Pancreas (tissue), 10 donors: ENCODE measurements around the gene PRELID3B. TPM values are rescaled to one million over a fixed set of nuclear protein-coding genes. Genes with fewer than 3 reads are reported as not detected.

ENCODE experiments used
- ATAC-seq, 4 donors: fragments of 200-7000 bp; cut with Tn5 transposase; one replicate each; pipeline versions ENCODE4 v1.8.0 to v1.9.1; 2020; ENCODE audit warnings: mild to moderate bottlenecking in 4 of 4, moderate library complexity in 4 of 4
- DNase-seq, 6 donors: peaks; one replicate each; pipeline ENCODE4 v3.0.0-alpha.2; 2020
- FAIRE-seq: peaks from 2 replicates; lab custom pipeline; 2012; peaks lifted over from hg19 to GRCh38; lab: Jason Lieb, UNC
- H3K27ac ChIP-seq, 4 donors: fragments of 200-600 bp; sonication (generic); 1 replicate in 3 of 4; 2 replicates in 1 of 4; pipeline versions ENCODE4 v1.5.0 to v1.8.0; 2020
- H3K27me3 ChIP-seq, 4 donors: fragments of 200-600 bp; one replicate each; pipeline ENCODE4 v1.8.0; 2021
- H3K36me3 ChIP-seq, 3 donors: fragments of 200-600 bp; sonication (generic) in 1 of 3; one replicate each; pipeline versions ENCODE4 v1.5.0 to v1.8.0; 2020 to 2021
- H3K4me1 ChIP-seq, 3 donors: fragments of 200-600 bp; one replicate each; pipeline ENCODE4 v1.8.0; 2021
- H3K4me3 ChIP-seq, 4 donors: fragments of 200-600 bp; sonication (generic) in 2 of 4; one replicate each; pipeline versions ENCODE4 v1.5.0 to v1.8.0; 2020 to 2021
- H3K9me3 ChIP-seq, 4 donors: fragments of 200-600 bp; one replicate each; pipeline ENCODE4 v1.8.0; 2021
- WGBS, 2 donors: extraction: QIAGEN DNeasy Blood & Tissue Kit; methylation state at CpG; one replicate each; pipeline ENCODE4 v1.1.7; 2013; 5-methylcytosine and 5-hydroxymethylcytosine counted together
- intact Hi-C, 3 donors: fragments of 100-400 bp; cut with DNase I; formaldehyde crosslinking; loops; one replicate each; pipeline versions ENCODE4 v1.11.1 to v1.14.2; 2022
- polyA plus RNA-seq, 2 donors: library from polyadenylated mRNA; stranded (reverse); fragments of 200-250 nt; gene quantifications; one replicate each; pipeline ENCODE4 v1.2.3, GENCODE V29; 2013
- total RNA-seq, 6 donors: library from RNA; stranded (reverse); fragmentation: NEBNext Ultra II Directional in 4 of 6; extraction: Animal tissue kit (Norgen Biotek cat#: 25700) in 4 of 6; gene quantifications; one replicate each; pipeline versions ENCODE4 v1.2.1 to v1.2.4, GENCODE V29; 2021 to 2023
- TF ChIP-seq, protein P1 (sequence below), 4 donors: fragments of 200-600 bp; sonication (generic) in 3 of 4; IDR thresholded peaks; one replicate each; pipeline versions ENCODE4 v1.5.0 to v1.8.0; 2021; ENCODE audit warnings: antibody characterized with exemption in 4 of 4
- donor health status: healthy with polysubstance abuse.
- donor health status: DM: no; HTN: no; CAD: no; lungs with moderate emphysema.
- donor health status: DM: no; HTN: no; CAD: no.
- donor health status: control.
- donor health status: control.
- donor health status: Bipolar disorder and iron deficiency.
- donor health status: DM: yes; HTN: yes; CAD: no.
- donor health status: DM: no; HTN: no; CAD: no.
- donor health status: DM: no; HTN: no; CAD: no.
- donor health status: DM: yes; HTN: yes; CAD: no.

The PRELID3B gene
- total RNA-seq (10 to 100 TPM; 12.6 to 23.2 (median 18.9) TPM), polyA plus RNA-seq (10 to 100 TPM in 1 of 2 donors, 1 to 10 TPM in 1; 8.4 to 24.9 TPM)

DNA sequence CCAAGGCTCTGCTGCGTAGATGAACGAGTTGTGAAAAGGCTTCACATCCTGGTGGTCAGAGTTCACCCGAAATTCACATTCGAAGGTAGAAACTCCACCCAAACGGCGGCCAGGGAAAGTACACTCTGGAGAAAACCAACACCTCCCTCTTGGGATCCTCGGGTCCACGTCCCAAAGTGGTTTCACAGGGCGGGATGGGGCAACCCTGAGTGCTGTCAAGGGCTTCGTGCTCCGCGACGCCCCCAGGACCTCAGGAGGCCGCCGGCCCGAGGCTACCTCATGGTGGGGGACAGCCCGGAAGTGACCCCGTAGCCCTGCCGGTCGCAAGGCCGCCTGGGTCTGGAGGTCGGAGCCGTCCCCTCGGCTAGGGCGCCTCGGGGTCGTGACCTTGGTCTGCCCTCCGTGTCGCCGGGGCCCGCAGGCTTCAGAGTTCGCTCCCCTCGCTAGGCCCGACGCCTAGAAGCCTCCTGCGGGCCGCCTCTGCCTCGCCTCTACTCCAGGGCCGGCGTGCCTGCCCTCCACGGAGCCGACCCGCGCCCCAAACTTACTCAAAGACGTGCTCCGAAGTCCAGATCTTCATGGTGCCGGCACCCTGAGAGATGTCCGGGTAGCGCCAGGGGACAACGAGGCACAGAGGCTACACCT, at the start of gene PRELID3B:
Gene PRELID3B (minus strand): TSS at position 636 of the 645 bp plus-strand sequence. CDS start 56 bp downstream, at position 580.
- TF ChIP-seq, protein P1, sequence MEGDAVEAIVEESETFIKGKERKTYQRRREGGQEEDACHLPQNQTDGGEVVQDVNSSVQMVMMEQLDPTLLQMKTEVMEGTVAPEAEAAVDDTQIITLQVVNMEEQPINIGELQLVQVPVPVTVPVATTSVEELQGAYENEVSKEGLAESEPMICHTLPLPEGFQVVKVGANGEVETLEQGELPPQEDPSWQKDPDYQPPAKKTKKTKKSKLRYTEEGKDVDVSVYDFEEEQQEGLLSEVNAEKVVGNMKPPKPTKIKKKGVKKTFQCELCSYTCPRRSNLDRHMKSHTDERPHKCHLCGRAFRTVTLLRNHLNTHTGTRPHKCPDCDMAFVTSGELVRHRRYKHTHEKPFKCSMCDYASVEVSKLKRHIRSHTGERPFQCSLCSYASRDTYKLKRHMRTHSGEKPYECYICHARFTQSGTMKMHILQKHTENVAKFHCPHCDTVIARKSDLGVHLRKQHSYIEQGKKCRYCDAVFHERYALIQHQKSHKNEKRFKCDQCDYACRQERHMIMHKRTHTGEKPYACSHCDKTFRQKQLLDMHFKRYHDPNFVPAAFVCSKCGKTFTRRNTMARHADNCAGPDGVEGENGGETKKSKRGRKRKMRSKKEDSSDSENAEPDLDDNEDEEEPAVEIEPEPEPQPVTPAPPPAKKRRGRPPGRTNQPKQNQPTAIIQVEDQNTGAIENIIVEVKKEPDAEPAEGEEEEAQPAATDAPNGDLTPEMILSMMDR (IDR thresholded peaks at IDR 0.05), result no peak
- 2% methylated on average over 40 to 50 of the region's 50 CpGs for WGBS, 2 donors
- H3K27ac ChIP-seq, result peak within 1 kb of the TSS; percentile 33 to 70 (median 61)
- intact Hi-C loops, result no loop called here
- peaks cover 0 to 8% (median 0%) of the 10 kb centered on the region in 3 donors for H3K36me3 ChIP-seq
- DNase-seq, result peak in 3 of 6 donors; percentile 31 to 86 (median 48)
- peak; percentile 24 to 59 (median 46) for ATAC-seq
- peak within 1 kb of the TSS; percentile 62 to 91 (median 71) for H3K4me3 ChIP-seq
- H3K4me1 ChIP-seq, result peaks cover 4 to 19% (median 8%) of the 10 kb centered on the region in 3 donors
- no peaks in the 10 kb centered on the region for H3K27me3 ChIP-seq
- no peaks in the 10 kb centered on the region for H3K9me3 ChIP-seq
- FAIRE-seq, result no peak

DNA sequence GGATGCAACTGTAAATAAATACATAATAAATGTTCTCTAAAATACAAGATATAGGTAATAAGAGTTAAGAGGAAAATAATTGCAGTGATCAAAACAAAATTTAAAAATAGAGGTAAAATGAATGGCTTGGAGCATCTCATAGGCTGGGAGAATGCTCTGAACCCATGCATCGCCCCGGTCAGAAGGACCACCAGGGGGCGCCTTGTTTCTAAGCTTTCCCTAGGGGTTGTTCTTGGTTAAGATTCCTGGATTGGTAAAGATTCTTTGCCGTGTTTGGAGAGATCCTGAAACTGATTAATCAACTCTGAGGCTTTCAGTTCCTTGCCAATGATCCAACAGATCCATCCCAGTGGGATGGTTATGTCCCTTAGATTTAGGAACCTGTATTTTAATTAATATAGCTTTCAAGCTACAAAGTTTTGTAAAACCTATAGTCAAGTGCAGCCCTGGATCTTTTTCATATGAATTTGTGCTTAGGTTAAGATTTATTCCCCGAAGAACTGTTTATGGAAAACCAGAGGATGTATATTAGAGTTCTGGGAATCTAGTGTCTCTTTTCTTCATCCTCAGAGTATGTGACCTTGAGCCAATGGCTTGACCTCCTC, 45.3 kb upstream of the PRELID3B start:
- DNase-seq (peak; percentile 51 to 94 (median 78)), FAIRE-seq (peak; percentile 64), ATAC-seq (peak in 3 of 4 donors; percentile 88 to 93 (median 92))
- WGBS, 2 donors, result 7 to 12% methylated on average over 5 of the region's 5 CpGs
- no peaks in the 10 kb centered on the region for H3K27me3 ChIP-seq
- no peak overlapping the region for H3K27ac ChIP-seq
- H3K4me1 ChIP-seq, result peaks cover 0 to 5% (median 0%) of the 10 kb centered on the region in 3 donors
- H3K4me3 ChIP-seq, result no peak overlapping the region
- intact Hi-C loops, result loop anchor here in 2 of 3 donors (5.0 to 10.0 kb wide), 3 partner anchors 137 to 317 kb away; no protein-coding TSS in a partner anchor
- H3K36me3 ChIP-seq, result no peaks in the 10 kb centered on the region
- TF ChIP-seq, protein P1 (IDR thresholded peaks at IDR 0.05), result peak; percentile 85 to 93 (median 90)
- no peaks in the 10 kb centered on the region for H3K9me3 ChIP-seq

DNA sequence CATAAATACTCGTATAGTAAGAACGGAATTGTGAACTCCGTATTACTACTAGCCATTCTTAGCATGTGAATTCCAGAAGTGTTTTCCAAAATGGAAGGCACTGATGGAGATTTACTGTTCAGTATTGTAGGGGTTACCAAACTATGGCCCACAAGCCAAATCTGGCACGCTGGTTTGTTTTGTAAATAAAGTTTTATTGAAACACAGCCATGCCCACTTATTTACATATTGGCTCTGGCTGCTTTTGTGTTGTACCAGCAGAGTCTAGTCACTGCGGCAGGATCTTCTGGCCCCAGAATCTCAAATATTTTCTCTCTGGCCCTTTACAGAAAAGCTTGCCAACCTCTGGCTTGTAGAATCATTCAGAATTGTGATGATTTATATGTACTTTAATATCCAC, 44.3 kb upstream of the PRELID3B start:
- no peaks in the 10 kb centered on the region for H3K36me3 ChIP-seq
- H3K27me3 ChIP-seq, result no peaks in the 10 kb centered on the region
- FAIRE-seq, result no peak
- no peaks in the 10 kb centered on the region for H3K9me3 ChIP-seq
- H3K4me1 ChIP-seq, result peaks cover 0 to 5% (median 0%) of the 10 kb centered on the region in 3 donors
- H3K4me3 ChIP-seq, result no peak overlapping the region
- no peak for DNase-seq
- TF ChIP-seq, protein P1 (IDR thresholded peaks at IDR 0.05), result no peak
- 67 to 70% methylated on average over 5 of the region's 5 CpGs for WGBS, 2 donors
- intact Hi-C loops, result loop anchor here in 2 of 3 donors (5.0 to 10.0 kb wide), 3 partner anchors 138 to 318 kb away; no protein-coding TSS in a partner anchor
- no peak for ATAC-seq
- H3K27ac ChIP-seq, result no peak overlapping the region

DNA sequence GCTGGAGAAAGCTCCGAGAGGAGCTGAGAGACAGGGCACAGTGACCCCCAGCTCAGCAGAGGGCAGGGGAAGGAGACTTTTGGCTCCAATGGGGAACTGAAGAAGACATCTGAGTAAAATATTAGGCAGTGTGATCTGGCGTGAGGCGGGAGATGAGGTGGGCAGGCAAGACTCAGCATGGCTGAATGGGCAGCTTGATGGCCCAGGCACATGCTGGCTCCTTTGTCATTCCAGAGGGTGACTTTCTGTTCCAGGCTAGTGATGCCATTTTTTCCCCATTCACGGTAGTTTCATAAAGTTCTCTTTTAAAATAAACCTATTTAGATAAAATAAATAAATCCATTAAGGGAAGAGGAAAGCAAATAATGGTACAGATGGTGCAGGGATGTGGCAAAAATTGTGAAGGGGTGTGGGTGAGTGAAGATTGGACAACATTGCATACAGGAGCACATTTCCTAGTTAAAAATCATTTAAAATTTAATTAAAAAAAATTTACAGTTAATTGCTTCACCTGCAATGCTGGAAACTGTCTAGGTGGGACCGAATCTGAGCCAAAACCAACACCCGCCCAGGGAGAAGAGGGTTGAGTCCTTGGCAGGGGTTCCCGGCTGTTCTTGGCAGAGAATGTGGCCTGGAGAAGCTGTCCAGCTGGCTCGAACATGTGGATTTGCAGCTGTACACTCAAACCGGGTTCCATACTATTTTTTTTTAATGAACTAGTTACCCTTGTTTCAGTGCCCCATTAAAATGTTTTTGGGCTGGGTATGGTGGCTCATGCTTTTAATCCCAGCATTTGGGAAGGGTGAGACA, 41.7 kb upstream of the PRELID3B start:
- 32 to 35% methylated on average over 9 of the region's 9 CpGs for WGBS, 2 donors
- TF ChIP-seq, protein P1 (IDR thresholded peaks at IDR 0.05), result no peak
- H3K9me3 ChIP-seq, result no peaks in the 10 kb centered on the region
- ATAC-seq (peak in 3 of 4 donors; percentile 66 to 75 (median 68)), FAIRE-seq (no peak), DNase-seq (peak in 4 of 6 donors; percentile 27 to 36 (median 34))
- H3K4me1 ChIP-seq, result peaks cover 0 to 5% (median 0%) of the 10 kb centered on the region in 3 donors
- H3K27me3 ChIP-seq, result no peaks in the 10 kb centered on the region
- H3K36me3 ChIP-seq, result no peaks in the 10 kb centered on the region
- no peak overlapping the region for H3K27ac ChIP-seq
- intact Hi-C loops, result loop anchor here in 2 of 3 donors (10.0 kb wide), 2 partner anchors 141 to 321 kb away; no protein-coding TSS in a partner anchor
- no peak overlapping the region for H3K4me3 ChIP-seq
